Neural progenitor cell (in vitro differentiated cells): ENCODE data around the gene GPHN.

Experiments used
- EZH2 ChIP-seq: fragments of 200-600 bp; sonication (generic); IDR thresholded peaks from 2 replicates; pipeline ENCODE4 v1.6.1; 2017; ENCODE audit warnings: antibody characterized with exemption, mild to moderate bottlenecking, moderate library complexity
- EZH2phosphoT487 ChIP-seq: fragments of 200-600 bp; sonication (generic); IDR thresholded peaks from 2 replicates; pipeline ENCODE4 v1.6.1; 2017; ENCODE audit warnings: antibody characterized with exemption
- TF ChIP-seq, protein P1 (sequence below): fragments of 200-600 bp; sonication (generic); IDR thresholded peaks from 2 replicates; pipeline ENCODE4 v1.5.1; 2017; ENCODE audit warnings: antibody characterized with exemption, mild to moderate bottlenecking

DNA sequence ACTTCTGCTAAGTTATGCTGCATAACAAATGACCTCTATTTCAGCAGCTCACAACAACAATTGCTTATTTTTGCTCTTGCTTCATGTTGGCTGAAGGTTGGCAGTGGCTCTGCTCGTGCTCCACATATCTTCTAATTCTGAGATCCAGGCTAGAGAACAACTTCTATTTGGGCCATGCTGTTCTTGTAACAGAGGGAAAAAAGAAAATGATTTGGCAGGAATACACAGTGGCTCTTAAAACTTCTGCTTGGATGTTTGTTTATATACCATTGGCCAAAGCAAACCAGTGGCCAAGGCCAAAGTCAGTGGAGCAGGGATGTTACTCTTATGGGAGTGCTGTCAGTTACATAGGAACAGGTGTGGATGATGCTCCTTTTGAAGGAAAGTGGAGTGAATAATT lies 32.1 kb downstream of the GPHN start:
- TF ChIP-seq, protein P1, sequence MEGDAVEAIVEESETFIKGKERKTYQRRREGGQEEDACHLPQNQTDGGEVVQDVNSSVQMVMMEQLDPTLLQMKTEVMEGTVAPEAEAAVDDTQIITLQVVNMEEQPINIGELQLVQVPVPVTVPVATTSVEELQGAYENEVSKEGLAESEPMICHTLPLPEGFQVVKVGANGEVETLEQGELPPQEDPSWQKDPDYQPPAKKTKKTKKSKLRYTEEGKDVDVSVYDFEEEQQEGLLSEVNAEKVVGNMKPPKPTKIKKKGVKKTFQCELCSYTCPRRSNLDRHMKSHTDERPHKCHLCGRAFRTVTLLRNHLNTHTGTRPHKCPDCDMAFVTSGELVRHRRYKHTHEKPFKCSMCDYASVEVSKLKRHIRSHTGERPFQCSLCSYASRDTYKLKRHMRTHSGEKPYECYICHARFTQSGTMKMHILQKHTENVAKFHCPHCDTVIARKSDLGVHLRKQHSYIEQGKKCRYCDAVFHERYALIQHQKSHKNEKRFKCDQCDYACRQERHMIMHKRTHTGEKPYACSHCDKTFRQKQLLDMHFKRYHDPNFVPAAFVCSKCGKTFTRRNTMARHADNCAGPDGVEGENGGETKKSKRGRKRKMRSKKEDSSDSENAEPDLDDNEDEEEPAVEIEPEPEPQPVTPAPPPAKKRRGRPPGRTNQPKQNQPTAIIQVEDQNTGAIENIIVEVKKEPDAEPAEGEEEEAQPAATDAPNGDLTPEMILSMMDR: no peak
- TF ChIP-seq EZH2phosphoT487 (no peak), EZH2 (no peak)
